Measurements from ENCODE around the gene NTM.

NTM gene

GRCh38 chr11:131832079-131832478, 461.7 kb downstream of the NTM start:
- no peak for DNase-seq (ENCODE audit: low read depth)

GRCh38 chr11:131833366-131833765, 463.0 kb downstream of the NTM start:
- no peak for DNase-seq (ENCODE audit: low read depth)

- DNase-seq (ENCODE audit: low read depth) = no peak
These were observed 467.1 kb downstream of the NTM start for GRCh38 chr11:131837562-131837961.

- DNase-seq (ENCODE audit: low read depth) = no peak
These were observed 467.6 kb downstream of the NTM start for GRCh38 chr11:131838016-131838415.

- DNase-seq (ENCODE audit: low read depth) = no peak
These were observed 468.9 kb downstream of the NTM start for GRCh38 chr11:131839326-131839725.

GRCh38 chr11:131840545-131840944, 470.1 kb downstream of the NTM start:
- DNase-seq (ENCODE audit: low read depth) = no peak

GRCh38 chr11:131841028-131841427, 470.6 kb downstream of the NTM start:
- no peak for DNase-seq (ENCODE audit: low read depth)

- DNase-seq (ENCODE audit: low read depth) = no peak
These were observed 471.7 kb downstream of the NTM start for GRCh38 chr11:131841925-131842635.

GRCh38 chr11:131845255-131845654, 474.8 kb downstream of the NTM start:
- DNase-seq (ENCODE audit: low read depth) = no peak

- no peak for DNase-seq (ENCODE audit: low read depth)
These were observed 479.1 kb downstream of the NTM start for GRCh38 chr11:131849485-131849884.

GRCh38 chr11:131850507-131850906, 480.1 kb downstream of the NTM start:
- DNase-seq (ENCODE audit: low read depth) = no peak

GRCh38 chr11:131851964-131852755, 481.7 kb downstream of the NTM start:
- no peak for DNase-seq (ENCODE audit: low read depth)

GRCh38 chr11:131852757-131853156, 482.3 kb downstream of the NTM start:
- DNase-seq (ENCODE audit: low read depth) = no peak

- no peak for DNase-seq (ENCODE audit: low read depth)
These were observed 484.0 kb downstream of the NTM start for GRCh38 chr11:131854391-131854790.

GRCh38 chr11:131855320-131855719, 484.9 kb downstream of the NTM start:
- DNase-seq (ENCODE audit: low read depth) = no peak

GRCh38 chr11:131857246-131857645, 486.8 kb downstream of the NTM start:
- DNase-seq (ENCODE audit: low read depth) = no peak

GRCh38 chr11:131858505-131858904, 488.1 kb downstream of the NTM start:
- DNase-seq (ENCODE audit: low read depth) = no peak

- DNase-seq (ENCODE audit: low read depth) = no peak
These were observed 489.3 kb downstream of the NTM start for GRCh38 chr11:131859538-131860210.

GRCh38 chr11:131864228-131864627, 493.8 kb downstream of the NTM start:
- no peak for DNase-seq (ENCODE audit: low read depth)

GRCh38 chr11:131865860-131866259, 495.4 kb downstream of the NTM start:
- no peak for DNase-seq (ENCODE audit: low read depth)

- no peak for DNase-seq (ENCODE audit: low read depth)
These were observed 496.4 kb downstream of the NTM start for GRCh38 chr11:131866535-131867400.

All from stimulated activated CD8-positive, alpha-beta memory T cell treated with anti-CD3 and anti-CD28 coated beads, Interleukin-12 subunit alpha, Interleukin-12 subunit beta, amount 100 ng/mL, for 4 hours (primary cell).